ENCODE results near the gene PANX2. TPM values are rescaled to one million over a fixed set of nuclear protein-coding genes. Genes with fewer than 3 reads are reported as not detected.

PANX2 gene
- total and polyA plus RNA-seq, 9 of the 15 experiments (the other 6 are each of a cell fraction or from before 2014, with no cell fraction given): 0.01 to 3.9 (median 0.67) TPM; not detected in 1

- TF ChIP-seq, protein P1, sequence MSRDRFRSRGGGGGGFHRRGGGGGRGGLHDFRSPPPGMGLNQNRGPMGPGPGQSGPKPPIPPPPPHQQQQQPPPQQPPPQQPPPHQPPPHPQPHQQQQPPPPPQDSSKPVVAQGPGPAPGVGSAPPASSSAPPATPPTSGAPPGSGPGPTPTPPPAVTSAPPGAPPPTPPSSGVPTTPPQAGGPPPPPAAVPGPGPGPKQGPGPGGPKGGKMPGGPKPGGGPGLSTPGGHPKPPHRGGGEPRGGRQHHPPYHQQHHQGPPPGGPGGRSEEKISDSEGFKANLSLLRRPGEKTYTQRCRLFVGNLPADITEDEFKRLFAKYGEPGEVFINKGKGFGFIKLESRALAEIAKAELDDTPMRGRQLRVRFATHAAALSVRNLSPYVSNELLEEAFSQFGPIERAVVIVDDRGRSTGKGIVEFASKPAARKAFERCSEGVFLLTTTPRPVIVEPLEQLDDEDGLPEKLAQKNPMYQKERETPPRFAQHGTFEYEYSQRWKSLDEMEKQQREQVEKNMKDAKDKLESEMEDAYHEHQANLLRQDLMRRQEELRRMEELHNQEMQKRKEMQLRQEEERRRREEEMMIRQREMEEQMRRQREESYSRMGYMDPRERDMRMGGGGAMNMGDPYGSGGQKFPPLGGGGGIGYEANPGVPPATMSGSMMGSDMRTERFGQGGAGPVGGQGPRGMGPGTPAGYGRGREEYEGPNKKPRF (IDR thresholded peaks at IDR 0.05; ENCODE audit: low read depth, low read length): no peak
- TF ChIP-seq LEF1 (IDR thresholded peaks at IDR 0.05): peak; percentile 78; the same call in 1 of the 2 replicates
- TF ChIP-seq ZNF583 (CRISPR knock-in tag; IDR thresholded peaks at IDR 0.05): no peak
- no peak for TF ChIP-seq SAP30 (IDR thresholded peaks at IDR 0.05; ENCODE audit: borderline replicate concordance, insufficient read depth, low read depth, low read length, poor library complexity, severe bottlenecking)
- no peak for TF ChIP-seq BRF1 (IDR thresholded peaks at IDR 0.05; ENCODE audit: borderline replicate concordance, extremely low read depth, insufficient read length)
- no peak for TF ChIP-seq MNT (conservative IDR thresholded peaks at IDR 0.05)
- no peak for TF ChIP-seq CCAR2 (IDR thresholded peaks at IDR 0.05; ENCODE audit: low read depth, low read length)
- TF ChIP-seq ASH1L (IDR thresholded peaks at IDR 0.05; ENCODE audit: borderline replicate concordance, low read depth, partially characterized antibody): no peak
- no peak for TF ChIP-seq RNF219 (CRISPR knock-in tag; IDR thresholded peaks at IDR 0.05)
- no peak for TF ChIP-seq STAT6 (CRISPR knock-in tag; IDR thresholded peaks at IDR 0.05)
- TF ChIP-seq TBP (optimal IDR thresholded peaks at IDR 0.05; ENCODE audit: low read depth, low read length): no peak
- no peak for TF ChIP-seq STAT5B (CRISPR knock-in tag; IDR thresholded peaks at IDR 0.05)
- no peak for TF ChIP-seq NEUROD1 (IDR thresholded peaks at IDR 0.05; ENCODE audit: borderline replicate concordance, low read depth, low read length, partially characterized antibody)
- TF ChIP-seq FIP1L1 (IDR thresholded peaks at IDR 0.05; ENCODE audit: low read depth, low read length, poor library complexity, severe bottlenecking): no peak
- TF ChIP-seq E2F1 (CRISPR knock-in tag; IDR thresholded peaks at IDR 0.05): no peak
- no peak for TF ChIP-seq ZNF785 (CRISPR knock-in tag; IDR thresholded peaks at IDR 0.05)
- TF ChIP-seq SAFB (IDR thresholded peaks at IDR 0.05; ENCODE audit: borderline replicate concordance, low read depth, low read length): no peak
- TF ChIP-seq PTBP1 (IDR thresholded peaks at IDR 0.05; ENCODE audit: low read depth, low read length): no peak
Observed at GRCh38 chr22:50139843-50140415, 30.6 kb upstream of the PANX2 start (continued).
